GM19463 (cell line): ENCODE data around the gene EEF2K.
"Not testable (repeated sequence)": the region's sequence is repeated elsewhere in the genome, so short reads cannot be mapped to it uniquely, and the experiment has no call there.

Source experiments
- ATAC-seq: cut with Tn5 transposase; IDR thresholded peaks from one replicate; pipeline ENCODE4 v1.9.1; 2021; ENCODE audit warnings: mild to moderate bottlenecking, moderate library complexity; ENCODE audit not compliant: unreplicated experiment

The EEF2K gene

GRCh38 chr16:22206013-22206841, at the start of gene EEF2K:
TSS of gene EEF2K (plus strand) at chr16:22206278. CDS start at chr16:22225730, 19,452 bp downstream.
- peak; percentile 89 for ATAC-seq

GRCh38 chr16:22161401-22161800, 44.7 kb upstream of the EEF2K start:
- no peak for ATAC-seq

GRCh38 chr16:22161999-22162655, 44.0 kb upstream of the EEF2K start, which contains the start of gene SDR42E2:
TSS of gene SDR42E2 (plus strand) at chr16:22162506. CDS start at chr16:22165583, 3,077 bp downstream.
- ATAC-seq = no peak

- no peak for ATAC-seq
Observed at GRCh38 chr16:22162656-22163009, 43.4 kb upstream of the EEF2K start.

- no peak for ATAC-seq
Observed at GRCh38 chr16:22163806-22164205, 42.3 kb upstream of the EEF2K start.

GRCh38 chr16:22164482-22164881, 41.6 kb upstream of the EEF2K start:
- no peak for ATAC-seq

GRCh38 chr16:22165508-22166285, 40.4 kb upstream of the EEF2K start:
- no peak for ATAC-seq

GRCh38 chr16:22171953-22172352, 34.1 kb upstream of the EEF2K start:
- ATAC-seq = no peak

GRCh38 chr16:22172642-22173041, 33.4 kb upstream of the EEF2K start:
- ATAC-seq = not testable (repeated sequence)

- no peak for ATAC-seq
Observed at GRCh38 chr16:22174642-22175041, 31.4 kb upstream of the EEF2K start.

GRCh38 chr16:22177968-22178930, 27.8 kb upstream of the EEF2K start:
- no peak for ATAC-seq

GRCh38 chr16:22181426-22181825, 24.7 kb upstream of the EEF2K start:
- ATAC-seq = no peak

- no peak for ATAC-seq
Observed at GRCh38 chr16:22181843-22182242, 24.2 kb upstream of the EEF2K start.

GRCh38 chr16:22183335-22183734, 22.7 kb upstream of the EEF2K start:
- ATAC-seq = no peak

GRCh38 chr16:22183901-22184614, 22.0 kb upstream of the EEF2K start:
- ATAC-seq = no peak

GRCh38 chr16:22184615-22184968, 21.5 kb upstream of the EEF2K start:
- ATAC-seq = no peak

- no peak for ATAC-seq
Observed at GRCh38 chr16:22186517-22186916, 19.6 kb upstream of the EEF2K start.

GRCh38 chr16:22188267-22188594, 17.8 kb upstream of the EEF2K start:
- no peak for ATAC-seq

- ATAC-seq = no peak
Observed at GRCh38 chr16:22188595-22189442, 17.3 kb upstream of the EEF2K start.
